GM23338 (cell line): ENCODE results near the gene STARD13. TPM values are rescaled to one million over a fixed set of nuclear protein-coding genes. Genes with fewer than 3 reads are reported as not detected.
A peak's percentile ranks its signal among the peaks of the same experiment; 100 is the strongest.

Experiments used
- ATAC-seq: fragments of 200-7000 bp; cut with Tn5 transposase; 3 replicates; pipeline ENCODE4 v1.9.1; 2020
- DNase-seq: peaks from one replicate; pipeline ENCODE4 v3.0.0-alpha.2; 2015; ENCODE audit warnings: low spot score
- H2AFZ ChIP-seq: fragments of 200-600 bp; sonication (generic); 2 replicates; pipeline ENCODE4 v1.8.0; 2016; ENCODE audit warnings: antibody characterized with exemption, mild to moderate bottlenecking, moderate library complexity
- H3F3A ChIP-seq: fragments of 200-600 bp; sonication (generic); replicated peaks from 2 replicates; pipeline ENCODE4 v1.8.0; 2017; ENCODE audit warnings: antibody characterized with exemption, mixed run types, low read depth
- H3K27ac ChIP-seq: fragments of 200-600 bp; sonication (generic); 2 replicates; pipeline ENCODE4 v1.6.1; 2016; ENCODE audit warnings: low read depth
- H3K27me3 ChIP-seq: fragments of 200-600 bp; sonication (generic); 2 replicates; pipeline ENCODE4 v1.8.0; 2016; ENCODE audit warnings: mild to moderate bottlenecking, mixed run types, moderate library complexity; ENCODE audit not compliant: insufficient read depth
- H3K36me3 ChIP-seq: fragments of 200-600 bp; sonication (generic); 2 replicates; pipeline ENCODE4 v1.8.0; 2016; ENCODE audit warnings: mild to moderate bottlenecking; ENCODE audit not compliant: insufficient read depth
- H3K4me1 ChIP-seq: fragments of 200-600 bp; sonication (generic); 2 replicates; pipeline ENCODE4 v1.8.0; 2016; ENCODE audit warnings: mild to moderate bottlenecking, moderate library complexity; ENCODE audit not compliant: insufficient read depth
- H3K4me2 ChIP-seq: fragments of 200-600 bp; sonication (generic); 2 replicates; pipeline ENCODE4 v1.7.1; 2017; ENCODE audit warnings: mixed run types
- H3K4me3 ChIP-seq: fragments of 200-600 bp; sonication (generic); 2 replicates; pipeline ENCODE4 v1.6.1; 2016; ENCODE audit warnings: mixed run types
- H3K79me2 ChIP-seq: fragments of 200-600 bp; sonication (generic); replicated peaks from 2 replicates; pipeline ENCODE4 v1.8.0; 2017; ENCODE audit warnings: mild to moderate bottlenecking; ENCODE audit not compliant: insufficient read depth
- H3K9me2 ChIP-seq: fragments of 200-600 bp; sonication (generic); 2 replicates; pipeline ENCODE4 v1.8.0; 2017; ENCODE audit not compliant: insufficient read depth
- H4K20me1 ChIP-seq: fragments of 200-600 bp; sonication (generic); replicated peaks from 2 replicates; pipeline ENCODE4 v1.8.0; 2017; ENCODE audit warnings: mild to moderate bottlenecking; ENCODE audit not compliant: insufficient read depth
- H3K27ac Mint-ChIP-seq: 2 replicates; pipeline ENCODE4 v1.8.0; 2020; ENCODE audit warnings: inconsistent platforms, mild to moderate bottlenecking, moderate library complexity, mixed read lengths
- H3K27me3 Mint-ChIP-seq: 3 replicates; pipeline ENCODE4 v1.8.0; 2022; ENCODE audit warnings: low read depth, mild to moderate bottlenecking, moderate library complexity, mixed read lengths, inconsistent platforms; ENCODE audit not compliant: insufficient read depth, poor library complexity
- H3K36me3 Mint-ChIP-seq: 3 replicates; pipeline ENCODE4 v1.8.0; 2021; ENCODE audit warnings: low read depth, mild to moderate bottlenecking, inconsistent platforms, moderate library complexity, mixed read lengths
- H3K4me1 Mint-ChIP-seq: 3 replicates; pipeline ENCODE4 v1.8.0; 2020; ENCODE audit warnings: mild to moderate bottlenecking, inconsistent platforms, mixed read lengths
- H3K4me3 Mint-ChIP-seq: 3 replicates; pipeline ENCODE4 v1.8.0; 2021; ENCODE audit warnings: moderate library complexity, mild to moderate bottlenecking, inconsistent platforms, mixed read lengths
- H3K9me3 Mint-ChIP-seq: 3 replicates; pipeline ENCODE4 v1.8.0; 2020; ENCODE audit warnings: moderate library complexity, mild to moderate bottlenecking, inconsistent platforms, mixed read lengths
- EZH2 ChIP-seq: fragments of 200-600 bp; sonication (generic); IDR thresholded peaks from one replicate; pipeline ENCODE4 v1.8.0; 2017; ENCODE audit warnings: antibody characterized with exemption, mild to moderate bottlenecking, low read depth; ENCODE audit not compliant: unreplicated experiment
- EZH2phosphoT487 ChIP-seq: fragments of 200-600 bp; sonication (generic); IDR thresholded peaks from one replicate; pipeline ENCODE4 v1.8.1; 2018; ENCODE audit warnings: antibody characterized with exemption; ENCODE audit not compliant: unreplicated experiment
- JUNB ChIP-seq: IDR thresholded peaks from one replicate; pipeline ENCODE4 v1.6.1; 2016; ENCODE audit warnings: antibody characterized with exemption; ENCODE audit not compliant: unreplicated experiment
- NANOG ChIP-seq: IDR thresholded peaks from 2 replicates; pipeline ENCODE4 v1.6.1; 2016; ENCODE audit warnings: antibody characterized with exemption, borderline replicate concordance
- POLR2AphosphoS5 ChIP-seq: IDR thresholded peaks from 2 replicates; pipeline ENCODE4 v1.6.1; 2016; ENCODE audit warnings: antibody characterized with exemption, low read depth
- ZNF114 ChIP-seq: fragments of 250-450 bp; sonication (Bioruptor Pico); IDR thresholded peaks from 2 replicates; pipeline ENCODE4 v1.5.0; 2020; ENCODE audit warnings: mild to moderate bottlenecking, moderate library complexity
- ZNF331 ChIP-seq: fragments of 250-450 bp; sonication (Bioruptor Pico); IDR thresholded peaks from 2 replicates; pipeline ENCODE4 v1.5.0; 2020; ENCODE audit warnings: low read depth, mild to moderate bottlenecking, moderate library complexity
- polyA plus RNA-seq: library from polyadenylated mRNA; unstranded; fragments of >200 nt; fragmentation: Nextera tagmentation; extraction: Ambion mirVana; gene quantifications from 2 replicates; pipeline ENCODE4 v1.2.1, GENCODE V29; 2016
- total RNA-seq: library from RNA; depleted of rRNA; stranded (reverse); fragments of >200 nt; shearing (Covaris generic); gene quantifications from 2 replicates; pipeline ENCODE4 v1.2.3, GENCODE V29; 2014
- TF ChIP-seq, protein P1 (sequence below): fragments of 250-450 bp; sonication (Bioruptor Pico); IDR thresholded peaks from 2 replicates; pipeline ENCODE4 v1.5.0; 2020; ENCODE audit warnings: mild to moderate bottlenecking, moderate library complexity

Gene STARD13
- total and polyA plus RNA-seq, 2 experiments from 2014 or later = 3.2 to 5.2 TPM

DNA sequence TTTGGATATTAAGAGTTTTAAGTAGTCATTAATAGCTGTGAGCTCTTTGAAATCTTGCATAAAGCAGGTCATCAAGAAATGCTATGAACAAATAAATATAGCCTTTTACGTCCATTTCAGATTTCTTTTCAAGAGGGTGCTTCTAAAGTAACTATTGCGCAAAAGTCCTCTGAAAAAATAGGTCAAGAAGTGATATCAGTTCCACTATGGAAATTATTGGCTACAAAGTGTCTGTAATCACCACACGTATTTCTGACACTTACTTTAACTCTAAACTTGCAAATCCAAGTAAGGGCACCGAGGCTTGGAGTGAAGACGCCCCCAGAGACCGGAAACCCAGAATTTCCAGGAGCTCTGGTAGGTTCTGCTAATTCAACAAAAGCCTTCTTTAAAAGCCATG is 44.9 kb upstream of the STARD13 start (continued):
- no peak for TF ChIP-seq ZNF331 (CRISPR knock-in tag)
- no peak for TF ChIP-seq EZH2phosphoT487
- TF ChIP-seq POLR2AphosphoS5 = no peak

GRCh38 chr13:33328701-33329100 is 43.1 kb upstream of the STARD13 start:
- Mint-ChIP-seq H3K4me1 (peaks cover 32% of the 10 kb centered on the region), H3K4me3 (no peak overlapping the region), H3K9me3 (no peaks in the 10 kb centered on the region), H3K27me3 (no peaks in the 10 kb centered on the region), H3K36me3 (no peaks in the 10 kb centered on the region), H3K27ac (no peak overlapping the region)
- no peak for TF ChIP-seq EZH2
- TF ChIP-seq ZNF114 (CRISPR knock-in tag) = no peak
- Histone ChIP-seq H3K4me1 (peaks cover 36% of the 10 kb centered on the region), H4K20me1 (no peaks in the 10 kb centered on the region), H3K9me2 (no peaks in the 10 kb centered on the region), H3K27me3 (no peaks in the 10 kb centered on the region), H3K27ac (no peak overlapping the region), H3K36me3 (no peaks in the 10 kb centered on the region), H3K4me3 (no peak overlapping the region), H2AFZ (no peak overlapping the region), H3F3A (peaks cover 9% of the 10 kb centered on the region; the same call in 1 of the 2 replicates), H3K79me2 (no peaks in the 10 kb centered on the region), H3K4me2 (no peak overlapping the region)
- DNase-seq (no peak), ATAC-seq (no peak)

DNA sequence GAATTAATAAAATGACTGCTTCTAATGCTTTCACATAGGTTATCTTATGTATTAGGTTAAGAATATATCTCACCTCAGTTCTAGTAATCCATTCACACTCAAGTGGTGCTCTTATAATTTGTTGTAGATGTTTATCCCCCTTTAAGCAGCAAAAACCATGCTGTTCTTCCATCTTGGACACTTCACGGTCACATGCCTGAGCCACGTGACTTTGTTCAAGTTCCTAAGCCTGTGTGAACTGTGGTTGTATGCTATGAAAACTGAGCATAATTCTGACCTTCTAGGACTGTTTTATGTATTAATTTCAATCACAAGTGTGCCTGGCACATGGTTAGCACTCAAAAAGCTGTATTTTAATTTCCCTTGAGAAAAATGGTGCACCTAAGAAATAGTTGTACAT is 41.2 kb upstream of the STARD13 start:
- Histone ChIP-seq H4K20me1 (no peaks in the 10 kb centered on the region), H2AFZ (peak overlapping the region; percentile 8; the same call in 1 of the 2 replicates), H3K9me2 (no peaks in the 10 kb centered on the region), H3K36me3 (no peaks in the 10 kb centered on the region), H3K79me2 (no peaks in the 10 kb centered on the region), H3K4me3 (no peak overlapping the region), H3K27ac (no peak overlapping the region), H3K4me1 (peaks cover 23% of the 10 kb centered on the region), H3K4me2 (no peak overlapping the region), H3F3A (peaks cover 2% of the 10 kb centered on the region; the same call in 1 of the 2 replicates), H3K27me3 (no peaks in the 10 kb centered on the region)
- H3K4me3 Mint-ChIP-seq = no peak overlapping the region
- H3K27ac Mint-ChIP-seq = no peak overlapping the region
- ATAC-seq = no peak
- no peaks in the 10 kb centered on the region for H3K9me3 Mint-ChIP-seq
- TF ChIP-seq ZNF331 (CRISPR knock-in tag) (no peak), JUNB (no peak), NANOG (no peak), ZNF114 (CRISPR knock-in tag) (no peak)
- TF ChIP-seq, protein P1, sequence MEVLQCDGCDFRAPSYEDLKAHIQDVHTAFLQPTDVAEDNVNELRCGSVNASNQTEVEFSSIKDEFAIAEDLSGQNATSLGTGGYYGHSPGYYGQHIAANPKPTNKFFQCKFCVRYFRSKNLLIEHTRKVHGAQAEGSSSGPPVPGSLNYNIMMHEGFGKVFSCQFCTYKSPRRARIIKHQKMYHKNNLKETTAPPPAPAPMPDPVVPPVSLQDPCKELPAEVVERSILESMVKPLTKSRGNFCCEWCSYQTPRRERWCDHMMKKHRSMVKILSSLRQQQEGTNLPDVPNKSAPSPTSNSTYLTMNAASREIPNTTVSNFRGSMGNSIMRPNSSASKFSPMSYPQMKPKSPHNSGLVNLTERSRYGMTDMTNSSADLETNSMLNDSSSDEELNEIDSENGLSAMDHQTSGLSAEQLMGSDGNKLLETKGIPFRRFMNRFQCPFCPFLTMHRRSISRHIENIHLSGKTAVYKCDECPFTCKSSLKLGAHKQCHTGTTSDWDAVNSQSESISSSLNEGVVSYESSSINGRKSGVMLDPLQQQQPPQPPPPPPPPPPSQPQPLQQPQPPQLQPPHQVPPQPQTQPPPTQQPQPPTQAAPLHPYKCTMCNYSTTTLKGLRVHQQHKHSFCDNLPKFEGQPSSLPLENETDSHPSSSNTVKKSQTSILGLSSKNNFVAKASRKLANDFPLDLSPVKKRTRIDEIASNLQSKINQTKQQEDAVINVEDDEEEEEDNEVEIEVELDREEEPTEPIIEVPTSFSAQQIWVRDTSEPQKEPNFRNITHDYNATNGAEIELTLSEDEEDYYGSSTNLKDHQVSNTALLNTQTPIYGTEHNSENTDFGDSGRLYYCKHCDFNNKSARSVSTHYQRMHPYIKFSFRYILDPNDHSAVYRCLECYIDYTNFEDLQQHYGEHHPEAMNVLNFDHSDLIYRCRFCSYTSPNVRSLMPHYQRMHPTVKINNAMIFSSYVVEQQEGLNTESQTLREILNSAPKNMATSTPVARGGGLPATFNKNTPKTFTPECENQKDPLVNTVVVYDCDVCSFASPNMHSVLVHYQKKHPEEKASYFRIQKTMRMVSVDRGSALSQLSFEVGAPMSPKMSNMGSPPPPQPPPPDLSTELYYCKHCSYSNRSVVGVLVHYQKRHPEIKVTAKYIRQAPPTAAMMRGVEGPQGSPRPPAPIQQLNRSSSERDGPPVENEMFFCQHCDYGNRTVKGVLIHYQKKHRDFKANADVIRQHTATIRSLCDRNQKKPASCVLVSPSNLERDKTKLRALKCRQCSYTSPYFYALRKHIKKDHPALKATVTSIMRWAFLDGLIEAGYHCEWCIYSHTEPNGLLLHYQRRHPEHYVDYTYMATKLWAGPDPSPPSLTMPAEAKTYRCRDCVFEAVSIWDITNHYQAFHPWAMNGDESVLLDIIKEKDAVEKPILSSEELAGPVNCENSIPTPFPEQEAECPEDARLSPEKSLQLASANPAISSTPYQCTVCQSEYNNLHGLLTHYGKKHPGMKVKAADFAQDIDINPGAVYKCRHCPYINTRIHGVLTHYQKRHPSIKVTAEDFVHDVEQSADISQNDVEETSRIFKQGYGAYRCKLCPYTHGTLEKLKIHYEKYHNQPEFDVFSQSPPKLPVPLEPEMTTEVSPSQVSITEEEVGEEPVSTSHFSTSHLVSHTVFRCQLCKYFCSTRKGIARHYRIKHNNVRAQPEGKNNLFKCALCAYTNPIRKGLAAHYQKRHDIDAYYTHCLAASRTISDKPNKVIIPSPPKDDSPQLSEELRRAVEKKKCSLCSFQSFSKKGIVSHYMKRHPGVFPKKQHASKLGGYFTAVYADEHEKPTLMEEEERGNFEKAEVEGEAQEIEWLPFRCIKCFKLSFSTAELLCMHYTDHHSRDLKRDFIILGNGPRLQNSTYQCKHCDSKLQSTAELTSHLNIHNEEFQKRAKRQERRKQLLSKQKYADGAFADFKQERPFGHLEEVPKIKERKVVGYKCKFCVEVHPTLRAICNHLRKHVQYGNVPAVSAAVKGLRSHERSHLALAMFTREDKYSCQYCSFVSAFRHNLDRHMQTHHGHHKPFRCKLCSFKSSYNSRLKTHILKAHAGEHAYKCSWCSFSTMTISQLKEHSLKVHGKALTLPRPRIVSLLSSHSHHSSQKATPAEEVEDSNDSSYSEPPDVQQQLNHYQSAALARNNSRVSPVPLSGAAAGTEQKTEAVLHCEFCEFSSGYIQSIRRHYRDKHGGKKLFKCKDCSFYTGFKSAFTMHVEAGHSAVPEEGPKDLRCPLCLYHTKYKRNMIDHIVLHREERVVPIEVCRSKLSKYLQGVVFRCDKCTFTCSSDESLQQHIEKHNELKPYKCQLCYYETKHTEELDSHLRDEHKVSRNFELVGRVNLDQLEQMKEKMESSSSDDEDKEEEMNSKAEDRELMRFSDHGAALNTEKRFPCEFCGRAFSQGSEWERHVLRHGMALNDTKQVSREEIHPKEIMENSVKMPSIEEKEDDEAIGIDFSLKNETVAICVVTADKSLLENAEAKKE = no peak
- no peaks in the 10 kb centered on the region for H3K36me3 Mint-ChIP-seq
- H3K27me3 Mint-ChIP-seq = no peaks in the 10 kb centered on the region
- no peak for DNase-seq
- H3K4me1 Mint-ChIP-seq = peaks cover 21% of the 10 kb centered on the region
